H1 (cell line): Measurements from ENCODE around the gene PSME1. TPM values are rescaled to one million over a fixed set of nuclear protein-coding genes. Genes with fewer than 3 reads are reported as not detected.
A peak's percentile ranks its signal among the peaks of the same experiment; 100 is the strongest.

Experiments used
- CTCF ChIA-PET: fragments of 300-600 bp; sonication (Branson Sonifier 250); formaldehyde crosslinking; loops from one replicate; lab custom pipeline; 2021; ENCODE audit not compliant: partially characterized antibody; lab: Charles Lee
- POLR2A ChIA-PET: fragments of 300-600 bp; sonication (Branson Sonifier 250); formaldehyde crosslinking; loops from one replicate; lab custom pipeline; 2021; ENCODE audit warnings: inconsistent platforms; ENCODE audit not compliant: partially characterized antibody; lab: Charles Lee
- DNase-seq, 2 experiments: peaks; one replicate each; pipeline versions ENCODE4 v3.0.0 to v3.0.0-alpha.2; 2010 to 2022; ENCODE audit warnings: low spot score in 2 of 2, low read depth in 1 of 2, mixed read lengths in 1 of 2
- FAIRE-seq: peaks from 2 replicates; lab custom pipeline; 2011; peaks lifted over from hg19 to GRCh38; lab: Jason Lieb, UNC
- H2AFZ ChIP-seq: 2 replicates; pipeline ENCODE4 v1.8.1; 2012; ENCODE audit warnings: low read length, inconsistent platforms
- H2AK5ac ChIP-seq: 2 replicates; pipeline ENCODE4 v1.6.1; 2013; ENCODE audit warnings: low read depth, low read length
- H2BK120ac ChIP-seq: replicated peaks from 2 replicates; pipeline ENCODE3; 2013; ENCODE audit warnings: low read depth, low read length, inconsistent platforms
- H2BK12ac ChIP-seq: 2 replicates; pipeline ENCODE4 v1.6.1; 2013; ENCODE audit warnings: low read depth, low read length
- H2BK15ac ChIP-seq: 2 replicates; pipeline ENCODE4 v1.6.1; 2013; ENCODE audit warnings: low read length
- H2BK20ac ChIP-seq: 2 replicates; pipeline ENCODE4 v1.6.1; 2013; ENCODE audit warnings: low read length
- H2BK5ac ChIP-seq: 2 replicates; pipeline ENCODE4 v1.6.1; 2013; ENCODE audit warnings: low read depth, low read length
- H3K14ac ChIP-seq: 2 replicates; pipeline ENCODE4 v1.6.1; 2013; ENCODE audit warnings: inconsistent platforms; ENCODE audit not compliant: insufficient read length
- H3K18ac ChIP-seq: 2 replicates; pipeline ENCODE4 v1.6.1; 2013; ENCODE audit warnings: low read length; ENCODE audit errors: extremely low read depth
- H3K23ac ChIP-seq: 2 replicates; pipeline ENCODE4 v1.6.1; 2013; ENCODE audit warnings: inconsistent platforms; ENCODE audit not compliant: insufficient read length
- H3K23me2 ChIP-seq: 2 replicates; pipeline ENCODE4 v1.6.1; 2013; ENCODE audit warnings: low read depth, low read length
- H3K27ac ChIP-seq: 2 replicates; pipeline ENCODE4 v1.6.1; 2011; ENCODE audit warnings: low read depth, low read length, inconsistent platforms
- H3K27me3 ChIP-seq, 4 experiments: replicated peaks in 1 of 4; 1 replicate in 1 of 4; 2 replicates in 3 of 4; pipeline versions ENCODE4 v1.6.1 to v1.8.1; 2011 to 2013; ENCODE audit warnings: low read length in 3 of 4, mild to moderate bottlenecking in 3 of 4, inconsistent platforms in 2 of 4, mixed read lengths in 2 of 4, moderate library complexity in 1 of 4; ENCODE audit not compliant: control insufficient read depth in 3 of 4, insufficient read depth in 3 of 4; ENCODE audit errors: extremely low read depth in 1 of 4
- H3K36me3 ChIP-seq, 4 experiments: 2 replicates each; pipeline versions ENCODE4 v1.6.1 to v1.8.1; 2011 to 2013; ENCODE audit warnings: mild to moderate bottlenecking in 4 of 4, low read length in 3 of 4, moderate library complexity in 2 of 4, control low read depth in 1 of 4, inconsistent platforms in 1 of 4; ENCODE audit not compliant: insufficient read depth in 4 of 4, control insufficient read depth in 2 of 4
- H3K4ac ChIP-seq: replicated peaks from 2 replicates; pipeline ENCODE3; 2013; ENCODE audit warnings: low read length, low read depth, mixed read lengths, inconsistent platforms; ENCODE audit not compliant: insufficient read length
- H3K4me1 ChIP-seq, 4 experiments: replicated peaks in 1 of 4; 1 replicate in 1 of 4; 2 replicates in 3 of 4; pipeline versions ENCODE4 v1.6.1 to v1.8.1; 2011 to 2013; ENCODE audit warnings: low read length in 3 of 4, inconsistent platforms in 2 of 4, mixed read lengths in 1 of 4; ENCODE audit not compliant: insufficient read depth in 4 of 4, control insufficient read depth in 3 of 4
- H3K4me2 ChIP-seq, 2 experiments: 2 replicates each; pipeline versions ENCODE4 v1.6.1 to v1.8.1; 2011 to 2013; ENCODE audit warnings: low read depth in 2 of 2, low read length in 2 of 2, control low read depth in 1 of 2, inconsistent platforms in 1 of 2, mild to moderate bottlenecking in 1 of 2; ENCODE audit not compliant: insufficient read depth in 1 of 2
- H3K4me3 ChIP-seq, 4 experiments: fragments of 200-600, 300-600 bp in 1 of 4; sonication (generic), shearing (Covaris generic), sonication (Bioruptor Twin) in 1 of 4; 2 replicates each; pipeline versions ENCODE4 v1.5.1 to v1.8.1; 2011 to 2016; ENCODE audit warnings: low read length in 4 of 4, low read depth in 3 of 4, control low read depth in 2 of 4, inconsistent platforms in 2 of 4, mild to moderate bottlenecking in 2 of 4, mixed read lengths in 1 of 4, moderate library complexity in 1 of 4; ENCODE audit not compliant: insufficient read depth in 2 of 4; ENCODE audit errors: extremely low read depth in 1 of 4
- H3K56ac ChIP-seq: replicated peaks from 2 replicates; pipeline ENCODE3; 2013; ENCODE audit warnings: low read depth, mild to moderate bottlenecking, mixed read lengths, low read length, inconsistent platforms; ENCODE audit not compliant: insufficient read length
- H3K79me1 ChIP-seq: 2 replicates; pipeline ENCODE4 v1.6.1; 2013; ENCODE audit warnings: low read depth, low read length, control low read depth
- H3K79me2 ChIP-seq, 2 experiments: 2 replicates each; pipeline versions ENCODE4 v1.6.1 to v1.8.1; 2012 to 2013; ENCODE audit warnings: low read length in 2 of 2, mild to moderate bottlenecking in 2 of 2, inconsistent platforms in 1 of 2; ENCODE audit not compliant: insufficient read depth in 2 of 2, control insufficient read depth in 1 of 2
- H3K9ac ChIP-seq, 4 experiments: replicated peaks in 1 of 4; 1 replicate in 1 of 4; 2 replicates in 3 of 4; pipeline versions ENCODE4 v1.6.1 to v1.8.1; 2011 to 2013; ENCODE audit warnings: low read depth in 3 of 4, low read length in 3 of 4, control low read depth in 2 of 4, mild to moderate bottlenecking in 2 of 4, moderate library complexity in 2 of 4, inconsistent platforms in 1 of 4; ENCODE audit errors: extremely low read depth in 1 of 4
- H3K9me3 ChIP-seq, 2 experiments: 2 replicates each; pipeline versions ENCODE4 v1.6.1 to v1.8.1; 2012 to 2013; ENCODE audit warnings: mild to moderate bottlenecking in 2 of 2, moderate library complexity in 2 of 2, control low read depth in 1 of 2, inconsistent platforms in 1 of 2, low read depth in 1 of 2, low read length in 1 of 2, mixed read lengths in 1 of 2; ENCODE audit not compliant: insufficient read depth in 2 of 2
- H4K20me1 ChIP-seq, 2 experiments: replicated peaks in 1 of 2; 2 replicates each; pipeline versions ENCODE3 to v1.8.1; 2011 to 2013; ENCODE audit warnings: inconsistent platforms in 2 of 2, low read length in 2 of 2, mild to moderate bottlenecking in 1 of 2; ENCODE audit not compliant: insufficient read depth in 2 of 2, control insufficient read depth in 1 of 2
- H4K5ac ChIP-seq: 2 replicates; pipeline ENCODE4 v1.6.1; 2013; ENCODE audit warnings: low read length, low read depth, mixed read lengths, inconsistent platforms; ENCODE audit not compliant: insufficient read length
- H4K8ac ChIP-seq: 2 replicates; pipeline ENCODE4 v1.8.0; 2013; ENCODE audit warnings: mild to moderate bottlenecking, moderate library complexity, low read length, inconsistent platforms; ENCODE audit not compliant: insufficient read depth; ENCODE audit errors: extremely low read depth
- H4K91ac ChIP-seq: replicated peaks from 2 replicates; pipeline ENCODE3; 2013; ENCODE audit warnings: low read length, mixed read lengths, inconsistent platforms; ENCODE audit not compliant: insufficient read length
- ASH2L ChIP-seq: fragments of 200-600, 300-600 bp; sonication (generic); IDR thresholded peaks from one replicate; pipeline ENCODE4 v1.7.1; 2017; ENCODE audit warnings: low read length
- PHF8 ChIP-seq: fragments of 200-600 bp; sonication (generic); conservative IDR thresholded peaks from 2 replicates; pipeline ENCODE4 v1.7.1; 2012; ENCODE audit warnings: low read depth, mild to moderate bottlenecking, inconsistent platforms, low read length, moderate library complexity
- POLR2A ChIP-seq, 2 experiments: IDR thresholded peaks; 1 replicate in 1 of 2; 2 replicates in 1 of 2; pipeline ENCODE4 v1.6.1; 2011; ENCODE audit warnings: low read depth in 2 of 2, low read length in 2 of 2, mild to moderate bottlenecking in 2 of 2; ENCODE audit errors: control extremely low read depth in 1 of 2
- POLR2AphosphoS5 ChIP-seq: IDR thresholded peaks from 2 replicates; pipeline ENCODE4 v1.6.1; 2011; ENCODE audit warnings: low read depth, low read length
- SIN3A ChIP-seq, 2 experiments: IDR thresholded peaks in 1 of 2; conservative IDR thresholded peaks in 1 of 2; 2 replicates each; pipeline ENCODE4 v1.6.1; 2011 to 2012; ENCODE audit warnings: low read length in 2 of 2, improper control_type of control experiment in 1 of 2, low read depth in 1 of 2, mild to moderate bottlenecking in 1 of 2
- SP1 ChIP-seq: IDR thresholded peaks from 2 replicates; pipeline ENCODE4 v1.6.1; 2011; ENCODE audit warnings: low read depth, low read length
- TBP ChIP-seq: IDR thresholded peaks from 2 replicates; pipeline ENCODE4 v1.6.1; 2011; ENCODE audit warnings: low read depth, low read length, improper control_type of control experiment
- WGBS, 2 experiments: shearing (Covaris generic) in 1 of 2; methylation state at CpG; one replicate each; pipeline versions ENCODE4 v1.1.6 to v1.1.7; 2013 to 2015; ENCODE audit warnings: low lambda C conversion rate in 2 of 2, mixed read lengths in 2 of 2, inconsistent platforms in 1 of 2, low coverage in 1 of 2, missing lambda C conversion rate in 1 of 2; ENCODE audit not compliant: insufficient replicate concordance in 2 of 2, insufficient coverage in 1 of 2, insufficient read length in 1 of 2; ENCODE audit errors: extremely low coverage in 1 of 2, missing lambda C conversion rate in 1 of 2; 5-methylcytosine and 5-hydroxymethylcytosine counted together
- long read RNA-seq, 2 experiments: library from RNA in 1 of 2; library from capped mRNA in 1 of 2; stranded (forward); transcript quantifications; one replicate each; pipeline ENCODE4 v2.0.0, GENCODE V29; 2021; ENCODE audit warnings: inconsistent platforms in 1 of 2
- polyA minus RNA-seq, 3 experiments: library from RNA; depleted of rRNA, polyadenylated mRNA; stranded (reverse); fragments of >200 nt; gene quantifications; 1 replicate in 2 of 3; 2 replicates in 1 of 3; pipeline ENCODE4 v1.2.3, GENCODE V29; 2011
- polyA plus RNA-seq, 7 experiments: library from polyadenylated mRNA; depleted of rRNA in 3 of 7; stranded (reverse) in 5 of 7; unstranded in 2 of 7; fragments of >200 nt in 5 of 7; fragments of 200-250 nt in 2 of 7; gene quantifications; 1 replicate in 5 of 7; 2 replicates in 1 of 7; 4 replicates in 1 of 7; pipeline versions ENCODE4 v1.2.1 to v1.2.3, GENCODE V29; 2011 to 2013; ENCODE audit warnings: missing spikeins in 2 of 7, mixed read lengths in 2 of 7
- total RNA-seq: library from RNA; stranded (reverse); fragmentation: NEBNext Ultra II Directional; extraction: Animal tissue kit (Norgen Biotek cat#: 25700); gene quantifications from 2 replicates; pipeline ENCODE4 v1.2.1, GENCODE V29; 2021

PSME1 gene
- total RNA-seq (85.9 and 91.7 TPM in 2 replicates), polyA plus RNA-seq (2011; rRNA removed) (57.4 and 74.9 TPM in 2 replicates), polyA minus RNA-seq (2011; rRNA and poly(A)+ RNA removed) (16.0 and 19.0 TPM in 2 replicates)
- polyA plus RNA-seq (2011; cell fraction: cytosol; rRNA removed): 62.9 TPM
- 52.4 TPM for polyA plus RNA-seq (2011; cell fraction: nucleus; rRNA removed)
- polyA plus RNA-seq (2012, experiment 1 of 2): 113 to 118 TPM (median 116 TPM) in 4 replicates
- polyA plus RNA-seq (2012, experiment 2 of 2): 77.2 TPM
- polyA plus RNA-seq (2013, experiment 1 of 2): 86.1 TPM
- polyA plus RNA-seq (2013, experiment 2 of 2): 80.8 TPM
- polyA minus RNA-seq (2011; cell fraction: cytosol; rRNA and poly(A)+ RNA removed): 15.7 TPM
- polyA minus RNA-seq (2011; cell fraction: nucleus; rRNA and poly(A)+ RNA removed): 13.6 TPM
- long read RNA-seq, experiment 1, transcript PSME1-201 (11 exons, 1,006 nt): major isoform, 25 of 58 reads
- long read RNA-seq, experiment 1, partial matches to known transcripts: 27 of 58 reads
- long read RNA-seq, experiment 1, other reads (novel, unspliced or antisense): 6 of 58 reads
- long read RNA-seq, experiment 2, transcript PSME1-201 (11 exons, 1,006 nt): major isoform, 100 of 106 reads
- long read RNA-seq, experiment 2, partial matches to known transcripts: 1 of 106 reads
- long read RNA-seq, experiment 2, other reads (novel, unspliced or antisense): 4 of 106 reads

GRCh38 chr14:24135834-24136683, at the start of gene PSME1:
Gene PSME1 (plus strand): TSS chr14:24136194. CDS start chr14:24136263, 69 bp downstream.
- Histone ChIP-seq H3K23ac (no peak within 1 kb of the TSS), H4K5ac (peak within 1 kb of the TSS; percentile 34), H4K8ac (peak within 1 kb of the TSS; percentile 64), H2BK120ac (no peak within 1 kb of the TSS), H3K27me3 (no peaks in the 10 kb centered on the region), H3K23me2 (peaks cover 8% of the 10 kb centered on the region; the same call in 1 of the 2 replicates), H3K9me3 (no peaks in the 10 kb centered on the region), H2AK5ac (no peak within 1 kb of the TSS), H3K4ac (no peak within 1 kb of the TSS), H3K27ac (peak within 1 kb of the TSS; percentile 14; the same call in 1 of the 2 replicates), H3K36me3 (peaks cover 8 to 25% (median 14%) of the 10 kb centered on the region in 4 experiments; a peak in 6 of 8 replicates), H3K18ac (peak within 1 kb of the TSS; percentile 17), H3K9ac (peak within 1 kb of the TSS; percentile 42 to 89 (median 60); a peak in 6 of 7 replicates), H3K79me2 (peaks cover 0 to 12% of the 10 kb centered on the region in 2 experiments; a peak in 2 of 4 replicates), H4K91ac (no peak within 1 kb of the TSS), H4K20me1 (peaks cover 0 to 1% of the 10 kb centered on the region in 2 experiments), H2BK5ac (peak within 1 kb of the TSS; percentile 90; the same call in 1 of the 2 replicates), H2BK20ac (no peak within 1 kb of the TSS), H3K4me2 (peak within 1 kb of the TSS; percentile 81 to 95), H2AFZ (peak within 1 kb of the TSS; percentile 94), H3K14ac (no peak within 1 kb of the TSS), H3K79me1 (peaks cover 4% of the 10 kb centered on the region; the same call in 1 of the 2 replicates), H3K4me1 (peaks cover 0 to 10% (median 6%) of the 10 kb centered on the region in 4 experiments; a peak in 5 of 7 replicates), H3K4me3 (peak within 1 kb of the TSS; percentile 79 to 100 (median 84)), H2BK15ac (peak within 1 kb of the TSS; percentile 4; the same call in 1 of the 2 replicates), H3K56ac (peak within 1 kb of the TSS; percentile 71), H2BK12ac (no peak within 1 kb of the TSS; the same call in 1 of the 2 replicates)
- 2% methylated on average over 40 of the region's 75 CpGs; no CpG with 5 or more reads in 1 of the 2 experiments for WGBS, 2 experiments
- CTCF ChIA-PET: interaction anchor here (0.6 to 1.7 kb wide), 8 partner anchors 11 to 77 kb away, joined by 3 to 7 read pairs (median 4); partner anchors contain the start of genes DCAF11, IRF9, NRL and PSME2
- POLR2A ChIA-PET: interaction anchor here (0.8 to 10.5 kb wide), 17 partner anchors 9 to 135 kb away, joined by 3 to 118 read pairs (median 7); partner anchors contain the start of genes CHMP4A, DCAF11, IRF9 and NRL
- no peak for FAIRE-seq
- peak in 1 of 2 experiments; percentile 94 for DNase-seq
- TF ChIP-seq ASH2L: peak; percentile 36
- TF ChIP-seq PHF8: peak; percentile 44; the same call in 1 of the 2 replicates
- peak; percentile 34; the same call in 1 of the 2 replicates for TF ChIP-seq POLR2AphosphoS5
- TF ChIP-seq TBP: peak; percentile 81
- peak in 1 of 2 experiments; percentile 22; a peak in 1 of 4 replicates for TF ChIP-seq SIN3A (conservative IDR thresholded peaks at IDR 0.05 in 1 of 2, IDR thresholded peaks at IDR 0.05 in 1 of 2; ENCODE audit: low read depth in 1 of 2, low read length in 2 of 2)
- no peak; the same call in 1 of the 2 replicates for TF ChIP-seq SP1
- peak; percentile 37 to 38; a peak in 1 of 3 replicates for TF ChIP-seq POLR2A (IDR thresholded peaks at IDR 0.05; ENCODE audit: control extremely low read depth in 1 of 2, low read depth in 2 of 2, low read length in 2 of 2)
